Skin epidermis (tissue), 12 donors: Measurements from ENCODE around the gene KRT26.
A peak's percentile ranks its signal among the peaks of the same experiment; 100 is the strongest.
"Not testable (repeated sequence)": the region's sequence is repeated elsewhere in the genome, so short reads cannot be mapped to it uniquely, and the experiment has no call there.

Experiments
- H3K27ac ChIP-seq, 21 experiments: fragments of 200-600 bp; sonication (generic) in 11 of 21; one replicate each; pipeline ENCODE4 v1.5.0; 2020; ENCODE audit warnings: mild to moderate bottlenecking in 3 of 21, inconsistent platforms in 2 of 21, moderate library complexity in 2 of 21
- H3K4me3 ChIP-seq, 7 experiments: fragments of 200-600 bp; sonication (generic) in 2 of 7; one replicate each; pipeline ENCODE4 v1.5.0; 2020; ENCODE audit warnings: inconsistent platforms in 2 of 7, mild to moderate bottlenecking in 2 of 7, moderate library complexity in 1 of 7

Gene KRT26, protein sequence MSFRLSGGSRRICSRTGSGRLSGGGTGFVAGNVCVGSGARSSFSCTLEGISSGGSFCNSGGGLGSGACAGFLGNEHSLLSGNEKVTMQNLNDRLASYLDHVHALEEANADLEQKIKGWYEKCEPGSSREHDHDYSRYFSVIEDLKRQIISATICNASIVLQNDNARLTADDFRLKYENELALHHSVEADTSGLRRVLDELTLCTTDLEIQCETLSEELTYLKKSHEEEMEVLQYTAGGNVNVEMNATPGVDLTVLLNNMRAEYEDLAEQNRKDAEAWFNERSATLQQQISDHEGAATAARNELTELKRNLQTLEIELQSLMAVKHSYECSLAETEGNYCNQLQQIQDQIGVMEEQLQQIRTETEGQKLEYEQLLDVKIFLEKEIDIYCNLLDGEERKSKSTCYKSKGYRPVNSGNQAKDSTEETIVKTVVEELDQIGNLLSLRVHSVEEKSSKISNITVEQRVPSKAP

DNA sequence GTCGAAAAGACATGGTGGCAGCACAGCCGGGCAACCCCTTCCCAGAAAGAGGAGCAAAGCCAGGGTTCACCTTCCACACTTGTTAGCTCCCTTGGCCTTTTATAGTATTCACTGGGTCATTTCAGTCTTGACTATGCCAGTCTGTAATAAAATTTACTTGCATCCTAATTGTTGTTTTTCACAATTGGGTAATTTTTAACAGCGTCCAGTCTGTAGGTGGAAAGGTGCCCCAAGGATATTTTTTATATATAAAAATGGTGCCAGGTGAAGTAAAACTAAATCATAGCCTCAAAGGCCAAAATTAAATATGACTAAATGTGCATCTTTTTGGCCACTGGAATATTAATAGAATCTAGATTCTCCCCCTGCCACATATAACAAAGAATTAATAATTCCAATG, at the start of gene KRT26:
TSS of gene KRT26 (minus strand) at position 101 of the 400 bp plus-strand sequence. CDS start at position 13, 88 bp downstream.
- Histone ChIP-seq H3K27ac (no peak within 1 kb of the TSS), H3K4me3 (no peak within 1 kb of the TSS)

DNA sequence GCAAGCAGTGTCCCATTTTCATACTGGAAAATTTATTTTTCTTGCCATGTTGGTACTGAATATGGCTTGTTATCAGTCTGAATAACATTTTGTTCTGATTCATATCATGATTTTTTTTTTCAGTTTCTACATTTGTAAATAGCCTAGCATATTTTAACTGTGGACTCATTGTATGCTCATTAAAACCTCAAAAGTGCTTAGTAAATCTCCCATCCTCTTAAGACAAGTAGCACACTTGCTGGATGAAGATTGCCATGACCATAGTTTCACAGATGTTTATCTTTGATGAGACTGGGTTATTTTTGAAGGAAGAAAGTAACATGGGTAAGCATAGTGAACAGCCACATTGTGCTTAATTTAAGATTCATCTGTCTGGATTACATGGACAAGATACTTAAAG, 49.5 kb upstream of the KRT26 start:
- H3K27ac ChIP-seq = peak overlapping the region in 13 of 21 experiments; percentile 17 to 95 (median 65)
- peak overlapping the region in 3 of 7 experiments; percentile 20 to 57 (median 49) for H3K4me3 ChIP-seq

DNA sequence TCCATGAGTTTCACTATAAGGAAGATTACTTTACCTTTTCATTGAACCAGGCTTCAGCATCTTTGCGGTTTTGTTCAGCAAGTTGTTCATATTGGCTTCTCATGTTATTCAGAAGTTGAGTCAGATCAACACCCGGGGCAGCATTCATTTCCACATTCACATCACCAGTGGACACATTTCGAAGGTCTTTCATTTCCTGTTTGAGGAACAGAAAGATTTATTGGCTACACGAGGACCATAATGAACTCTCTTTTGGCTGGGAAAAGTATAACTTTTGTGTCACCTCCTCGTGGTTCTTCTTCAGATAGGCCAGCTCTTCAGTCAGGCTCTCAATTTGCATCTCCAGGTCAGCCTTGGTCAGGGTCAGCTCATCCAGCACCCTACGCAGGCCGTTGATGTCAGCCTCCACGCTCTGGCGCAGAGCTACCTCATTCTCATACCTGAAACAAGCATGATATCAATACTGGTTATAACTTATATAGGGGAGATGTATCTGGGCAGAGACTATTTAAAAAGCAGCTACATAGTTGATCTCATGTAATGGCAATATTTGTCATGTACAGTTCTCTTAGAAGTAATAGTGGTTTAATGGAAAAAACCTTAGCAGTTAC, 48.3 kb upstream of the KRT26 start:
- peak overlapping the region in 3 of 7 experiments; percentile 8 to 57 (median 49) for H3K4me3 ChIP-seq

DNA sequence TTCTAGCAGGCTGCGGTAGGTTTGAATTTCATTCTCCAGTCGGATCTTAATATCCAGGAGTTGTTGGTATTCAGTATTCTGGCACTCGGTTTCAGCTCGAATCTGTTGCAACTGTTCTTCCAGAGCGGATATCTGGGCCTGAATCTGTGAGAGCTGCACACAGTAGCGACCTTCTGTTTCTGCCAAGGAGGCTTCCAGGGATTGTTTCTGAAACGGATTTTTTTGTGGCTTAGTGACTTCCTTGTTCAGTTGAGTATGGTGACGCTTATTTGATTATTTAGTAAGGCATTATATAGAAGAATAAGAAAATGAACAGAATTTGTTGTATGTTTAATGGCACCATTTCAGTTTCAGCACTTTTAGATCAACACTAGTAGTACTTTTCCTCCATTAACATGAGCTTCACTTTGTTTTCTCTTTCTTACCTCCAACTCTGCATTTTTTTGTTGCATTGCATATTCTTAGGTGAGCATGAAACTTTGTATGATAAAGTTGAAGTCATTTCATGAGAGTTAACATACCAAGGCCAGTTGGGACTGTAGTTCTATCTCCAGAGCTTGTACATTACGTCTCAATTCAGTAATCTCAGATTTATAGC, 47.6 kb upstream of the KRT26 start:
- peak overlapping the region; percentile 49 to 69 (median 54) for H3K4me3 ChIP-seq
- H3K27ac ChIP-seq = peak overlapping the region in 18 of 21 experiments; percentile 84 to 97 (median 94)

More for the DNA sequence above, 48.3 kb upstream of the KRT26 start:
- peak overlapping the region in 11 of 21 experiments; percentile 25 to 95 (median 93) for H3K27ac ChIP-seq

DNA sequence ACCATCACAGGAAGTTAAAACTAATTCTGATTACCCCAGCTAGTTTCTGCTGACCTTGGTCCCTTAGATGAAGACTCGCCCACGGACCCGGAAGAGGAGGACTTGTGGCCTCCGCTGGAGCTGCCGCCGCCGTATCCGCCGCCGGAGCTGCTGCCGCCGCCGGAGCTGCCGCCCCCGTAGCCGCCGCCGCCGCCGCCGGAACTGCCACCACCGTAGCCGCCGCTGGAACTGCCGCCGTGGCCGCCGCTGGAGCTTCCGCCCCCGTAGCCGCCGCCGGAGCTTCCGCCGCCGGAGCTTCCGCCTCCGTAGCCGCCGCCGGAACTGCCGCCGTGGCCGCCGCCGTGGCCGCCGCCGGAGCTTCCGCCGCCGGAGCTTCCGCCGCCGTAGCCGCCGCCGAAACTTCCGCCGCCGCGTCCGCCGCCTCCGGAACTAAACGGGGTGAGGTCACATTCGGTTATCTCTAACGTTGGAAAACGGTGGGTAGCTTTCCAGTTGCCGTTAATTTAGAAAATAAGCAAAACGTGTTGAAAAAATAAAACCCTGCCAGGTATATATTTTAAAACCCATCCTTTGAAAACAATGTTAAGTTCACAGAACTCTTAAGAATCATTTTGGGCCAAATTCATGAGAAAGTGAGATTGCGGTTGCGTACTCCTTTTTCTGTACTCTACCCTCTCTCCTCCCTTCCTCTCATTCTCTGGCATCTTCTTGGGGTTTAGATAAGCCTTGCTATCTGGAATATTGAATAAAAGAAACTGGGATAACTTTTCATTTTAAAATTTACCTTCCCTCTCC, 46.9 kb upstream of the KRT26 start:
- Histone ChIP-seq H3K27ac (peak overlapping the region; percentile 69 to 97 (median 93)), H3K4me3 (peak overlapping the region; percentile 49 to 69 (median 54))

DNA sequence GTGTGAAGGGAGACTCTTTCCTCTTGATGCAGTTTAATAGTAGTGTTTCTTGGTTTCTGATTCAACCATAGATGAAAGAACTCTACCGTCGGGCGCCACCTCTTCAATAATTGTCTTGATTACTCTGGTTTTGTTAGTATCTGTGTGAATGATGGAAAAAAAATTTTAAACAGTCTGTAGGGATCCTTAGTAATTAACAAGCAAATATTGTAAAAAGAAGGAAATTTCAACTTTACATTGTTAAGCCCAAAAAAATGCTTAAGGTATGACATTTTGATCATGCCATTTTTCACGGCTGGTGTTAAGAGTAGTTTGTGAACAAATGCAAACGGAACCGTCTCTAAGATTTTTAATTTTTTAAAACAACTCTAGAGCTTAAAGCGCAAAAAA, 46.3 kb upstream of the KRT26 start:
- peak overlapping the region; percentile 49 to 69 (median 54) for H3K4me3 ChIP-seq
- H3K27ac ChIP-seq = peak overlapping the region; percentile 69 to 97 (median 93)

DNA sequence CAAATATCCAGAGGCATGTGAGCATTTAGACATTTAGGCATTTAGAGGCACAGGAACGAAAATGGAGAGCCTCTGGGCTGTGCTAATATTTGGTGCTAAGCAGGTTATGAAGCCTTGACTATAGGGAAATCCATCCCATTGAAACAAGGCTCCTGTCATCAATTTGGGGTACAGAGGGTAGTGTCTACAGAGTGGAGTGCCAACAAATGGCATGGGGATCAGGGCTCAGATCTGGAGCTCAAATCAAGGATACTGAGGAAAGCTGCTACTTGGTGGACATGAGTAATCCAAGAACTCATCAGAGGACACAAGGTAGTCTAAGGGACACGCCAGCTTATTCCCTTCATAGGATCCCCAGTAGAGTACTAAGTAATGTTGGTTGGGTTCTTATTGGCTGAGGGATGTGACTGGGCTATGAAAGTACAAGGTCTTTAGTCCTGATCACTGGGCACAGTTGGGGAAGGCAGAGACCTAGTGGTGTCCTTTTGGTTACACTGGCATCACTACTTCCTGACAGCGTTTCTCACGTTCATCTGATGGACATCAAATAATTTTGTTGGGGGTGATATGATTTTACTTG, 45.2 kb upstream of the KRT26 start:
- Histone ChIP-seq H3K4me3 (no peak overlapping the region), H3K27ac (no peak overlapping the region)

DNA sequence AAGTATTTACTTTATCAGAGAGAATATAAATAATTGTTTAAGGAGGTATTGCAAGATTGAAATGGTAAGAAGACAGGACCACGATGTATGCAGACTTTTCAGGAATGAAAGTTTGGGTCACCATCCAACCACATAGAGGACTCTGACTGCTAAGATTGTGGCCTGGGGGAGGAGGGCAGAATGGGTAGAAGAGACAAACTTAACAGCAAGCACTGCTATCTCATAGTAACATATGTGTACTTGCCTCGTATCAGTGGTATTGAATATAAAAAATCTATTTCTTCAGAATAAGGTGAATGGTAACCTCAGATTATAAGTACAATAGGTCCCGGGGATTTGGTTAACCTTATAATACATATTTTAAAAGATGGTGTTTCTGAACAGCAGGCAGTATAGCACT, 44.6 kb upstream of the KRT26 start:
- Histone ChIP-seq H3K4me3 (no peak overlapping the region), H3K27ac (no peak overlapping the region)

DNA sequence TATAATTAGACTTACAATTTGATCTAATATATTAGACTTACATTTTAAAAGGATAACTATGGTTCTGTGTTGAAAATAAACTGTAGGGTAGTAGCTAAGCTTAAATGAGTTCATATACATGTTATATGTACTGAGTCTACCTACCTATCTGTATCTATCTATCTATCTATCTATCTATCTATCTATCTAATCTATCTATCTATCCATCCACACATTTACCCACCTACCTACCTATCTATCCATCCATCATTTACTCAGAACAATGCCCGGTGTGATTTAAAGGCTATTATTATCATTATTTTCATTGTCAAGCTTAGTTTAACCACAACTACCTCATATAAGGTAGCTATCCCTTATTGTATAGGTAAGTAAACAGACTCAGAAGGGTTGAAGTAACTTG, 43.4 kb upstream of the KRT26 start:
- H3K4me3 ChIP-seq = no peak overlapping the region
- H3K27ac ChIP-seq = no peak overlapping the region

DNA sequence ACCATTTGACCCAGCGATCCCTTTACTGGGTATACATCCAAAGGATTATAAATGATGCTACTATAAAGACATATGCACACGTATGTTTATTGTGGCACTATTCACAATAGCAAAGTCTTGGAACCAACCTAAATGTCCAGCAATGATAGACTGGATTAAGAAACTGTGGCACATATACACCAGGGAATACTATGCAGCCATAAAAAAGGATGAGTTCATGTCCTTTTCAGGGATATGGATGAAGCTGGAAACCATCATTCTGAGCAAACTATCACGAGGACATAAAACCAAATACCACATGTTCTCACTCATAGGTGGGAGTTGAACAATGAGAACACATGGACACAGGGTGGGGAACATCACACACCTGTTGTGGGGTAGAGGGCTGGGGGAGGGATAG, 42.7 kb upstream of the KRT26 start:
- H3K27ac ChIP-seq, H3K4me3 ChIP-seq: not testable (repeated sequence)

DNA sequence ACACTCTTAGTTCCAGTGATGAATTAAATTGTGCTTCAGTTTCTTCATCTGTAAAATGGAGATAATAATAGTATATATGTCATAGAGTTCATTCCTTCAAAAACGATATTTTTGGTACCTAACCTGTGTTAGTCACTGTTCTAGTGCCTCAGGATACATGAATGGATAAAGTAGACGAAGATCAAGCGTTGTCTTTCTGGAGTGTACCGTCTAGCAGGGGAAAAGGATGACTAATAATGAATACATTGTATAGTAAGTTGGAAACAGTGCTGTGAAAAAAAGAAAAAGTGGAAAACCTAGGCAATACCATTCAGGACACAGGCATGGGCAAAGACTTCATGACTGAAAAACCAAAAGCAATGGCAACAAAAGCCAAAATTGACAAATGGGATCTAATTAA, 41.8 kb upstream of the KRT26 start:
- Histone ChIP-seq H3K4me3 (no peak overlapping the region), H3K27ac (no peak overlapping the region)

DNA sequence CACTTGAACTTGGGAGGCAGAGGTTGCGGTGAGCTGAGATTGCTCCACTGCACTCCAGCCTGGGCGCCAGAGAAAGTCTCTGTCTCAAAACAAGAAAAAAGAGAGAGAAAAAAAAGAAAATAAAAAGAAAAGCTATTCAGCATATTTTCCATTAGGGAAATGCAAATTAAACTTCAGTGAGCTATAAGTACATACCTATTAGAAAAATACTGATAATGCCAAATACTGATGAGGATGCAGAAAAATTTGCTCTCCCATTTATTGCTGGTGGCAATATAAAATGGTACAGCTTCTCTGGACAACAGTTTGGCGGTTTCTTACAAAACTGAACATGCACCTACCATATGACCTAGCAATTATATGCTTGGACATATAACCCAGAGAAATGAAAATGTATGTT, 40.6 kb upstream of the KRT26 start:
- H3K27ac ChIP-seq = no peak overlapping the region
- H3K4me3 ChIP-seq = no peak overlapping the region

DNA sequence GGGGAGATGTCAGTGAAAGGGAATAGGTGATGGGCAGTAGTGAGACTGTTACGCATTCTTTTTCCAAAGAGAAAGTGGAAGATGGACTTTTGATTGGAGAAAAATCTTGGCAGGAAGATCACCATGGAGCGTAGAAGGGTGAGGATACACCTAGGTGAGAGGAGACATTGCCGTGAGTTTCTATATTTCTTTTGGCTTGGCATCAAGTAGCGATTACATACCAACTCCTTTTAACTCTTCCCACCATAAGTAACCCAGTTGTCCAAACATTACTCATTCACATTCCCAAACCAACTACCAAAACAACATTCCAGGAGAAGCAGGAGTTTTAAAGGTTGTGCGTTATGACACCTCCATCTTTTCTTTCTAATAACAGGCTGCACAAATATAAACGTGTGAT, 38.5 kb upstream of the KRT26 start:
- H3K27ac ChIP-seq = no peak overlapping the region
- no peak overlapping the region for H3K4me3 ChIP-seq

DNA sequence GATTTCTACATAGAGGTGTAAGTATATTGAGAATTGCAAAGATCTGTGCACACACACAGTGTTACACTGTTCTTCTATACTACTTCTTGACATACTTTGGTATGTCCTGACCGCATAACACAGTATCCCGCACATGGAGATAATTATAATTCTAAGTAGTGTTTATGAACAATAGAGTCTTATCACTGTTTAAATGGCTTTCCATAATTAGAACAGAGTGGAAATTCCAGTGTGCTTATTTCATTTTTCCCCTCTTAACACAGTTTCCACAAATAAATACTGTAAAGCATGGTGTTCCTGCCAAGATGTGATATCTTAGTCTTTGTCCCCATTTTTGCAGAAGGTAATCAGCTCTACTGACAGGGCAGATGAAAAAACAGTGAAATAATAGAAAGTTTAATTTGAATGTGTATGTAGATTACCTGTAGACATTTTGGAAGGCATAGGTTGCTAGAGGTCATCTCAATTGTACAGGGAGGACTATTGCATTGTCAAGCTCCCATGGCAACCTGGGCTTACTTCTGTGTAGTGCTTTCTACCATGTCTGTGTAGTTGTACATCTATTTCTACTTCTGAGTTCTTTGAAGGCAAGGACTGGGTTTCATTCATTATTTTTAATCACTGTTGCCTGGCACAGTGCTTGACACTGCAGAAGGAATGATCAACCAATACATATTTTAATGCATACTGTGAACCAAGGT, 37.9 kb upstream of the KRT26 start:
- H3K27ac ChIP-seq = no peak overlapping the region

DNA sequence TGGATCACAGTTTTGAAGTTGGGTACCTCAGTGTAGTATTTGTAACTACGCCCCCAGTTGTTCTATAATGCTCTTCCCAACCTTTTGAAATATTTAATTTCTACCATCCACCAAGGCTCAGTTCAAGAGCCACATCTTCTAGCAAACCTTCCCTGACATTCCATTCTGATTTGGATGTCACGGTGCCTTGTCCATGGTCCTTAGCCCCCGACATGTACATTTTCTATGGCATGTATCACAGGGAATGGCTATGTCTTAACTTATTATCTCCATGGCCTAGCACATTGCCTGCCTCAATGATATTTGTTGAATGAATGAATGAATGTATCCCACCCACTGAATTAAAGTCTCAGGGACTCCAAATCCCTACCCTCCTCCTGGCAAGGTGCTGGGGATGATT, 34.1 kb upstream of the KRT26 start:
- no peak overlapping the region for H3K4me3 ChIP-seq
- H3K27ac ChIP-seq = no peak overlapping the region

More for the DNA sequence above, 37.9 kb upstream of the KRT26 start:
- H3K4me3 ChIP-seq = no peak overlapping the region

DNA sequence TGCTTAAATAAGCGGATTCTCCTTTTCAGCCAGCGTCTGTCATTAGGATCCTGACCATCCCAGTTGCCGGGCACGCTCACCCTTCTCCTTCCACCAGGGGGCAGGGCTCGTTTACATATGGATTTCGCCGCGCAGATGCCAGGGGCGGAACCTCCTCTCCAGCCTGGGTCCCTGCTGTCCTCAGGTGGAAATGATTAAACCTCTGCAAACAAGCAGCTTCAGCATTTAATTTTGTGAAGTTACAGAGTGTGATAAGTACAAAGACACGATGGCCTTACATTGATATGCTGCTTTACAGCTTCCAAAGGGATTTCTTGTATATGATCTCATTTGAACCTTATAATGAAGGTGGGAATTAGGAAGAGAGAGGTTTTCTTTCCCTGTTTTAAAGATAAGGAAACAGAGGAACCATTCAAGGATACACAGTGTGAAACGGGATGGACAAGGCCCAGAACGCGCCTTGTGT, 31.6 kb upstream of the KRT26 start:
- Histone ChIP-seq H3K4me3 (no peak overlapping the region), H3K27ac (no peak overlapping the region)

DNA sequence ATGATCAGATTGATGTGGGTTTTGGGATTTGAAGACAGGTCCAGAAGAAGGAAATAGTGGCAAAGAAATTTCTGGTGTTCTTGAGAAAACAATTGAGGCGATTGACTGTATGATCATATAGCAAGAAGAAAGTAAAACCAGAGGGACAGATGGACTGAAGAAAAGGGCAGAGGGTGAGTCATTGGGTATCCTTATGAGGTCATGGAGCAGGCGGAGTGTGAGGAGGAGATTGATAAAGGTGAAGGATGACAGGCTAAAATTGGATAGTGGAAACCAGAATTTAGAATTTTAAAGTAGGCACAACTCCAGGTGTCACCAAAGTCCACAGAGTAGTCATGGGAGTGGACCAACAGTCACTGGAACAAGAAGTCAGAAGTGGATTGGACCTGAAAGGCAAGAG, 29.2 kb upstream of the KRT26 start:
- Histone ChIP-seq H3K4me3 (no peak overlapping the region), H3K27ac (no peak overlapping the region)

DNA sequence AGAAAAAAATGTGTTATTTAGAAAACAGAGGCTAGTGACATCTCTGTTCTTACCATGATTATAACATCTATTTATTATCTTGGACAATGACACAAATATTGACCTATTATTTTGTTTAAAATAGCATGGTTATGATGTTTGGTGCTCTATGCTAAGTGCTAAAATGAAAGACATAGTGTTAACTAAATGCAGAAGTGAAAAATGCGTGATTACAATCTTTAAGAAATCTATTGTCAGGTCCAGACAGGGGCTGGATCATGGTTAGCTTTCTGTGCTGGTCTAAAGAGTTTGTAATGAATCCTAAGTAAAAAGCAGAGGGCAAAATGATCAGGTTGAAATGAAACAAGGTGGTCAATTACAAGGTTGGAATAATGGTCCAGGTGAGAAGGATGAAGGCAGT, 28.4 kb upstream of the KRT26 start:
- no peak overlapping the region for H3K4me3 ChIP-seq
- H3K27ac ChIP-seq = no peak overlapping the region

DNA sequence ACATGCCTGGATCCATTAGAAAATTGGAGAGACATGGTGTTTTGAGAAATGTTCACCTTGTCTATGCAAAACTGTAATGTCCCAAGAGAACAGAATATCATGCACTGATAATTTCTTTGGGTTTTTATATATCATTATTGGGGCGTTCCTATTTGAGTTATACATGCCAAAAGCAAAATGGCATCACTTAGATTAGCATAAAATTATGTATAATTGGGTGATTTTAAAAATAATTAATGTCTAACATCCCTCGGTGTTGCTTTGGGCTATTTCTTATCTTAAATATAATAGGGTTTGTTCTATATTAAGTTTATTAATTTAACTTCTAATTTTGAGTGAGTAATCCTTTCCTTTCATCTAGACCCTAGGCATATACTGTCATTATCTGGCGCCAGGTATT, 27.9 kb upstream of the KRT26 start, which contains the start of gene KRT28:
TSS of gene KRT28 (minus strand) at position 101 of the 400 bp plus-strand sequence. CDS start at position 35, 66 bp downstream.
- Histone ChIP-seq H3K27ac (no peak within 1 kb of the TSS), H3K4me3 (no peak within 1 kb of the TSS)
